Activated T-cell treated with anti-CD3 and anti-CD28 coated beads, Interleukin-2, amount 50 U/mL, for 1 hour (primary cell): ENCODE results near the gene STAG1.
"Not testable (repeated sequence)": the region's sequence is repeated elsewhere in the genome, so short reads cannot be mapped to it uniquely, and the experiment has no call there.

Source experiments
- DNase-seq: peaks from one replicate; pipeline ENCODE4 v3.0.0-alpha.2; 2020

The STAG1 gene

GRCh38 chr3:136490646-136491405, 261.4 kb downstream of the STAG1 start:
- no peak for DNase-seq

- no peak for DNase-seq
These were observed 266.4 kb downstream of the STAG1 start for GRCh38 chr3:136485777-136486176.

- DNase-seq: no peak
These were observed 275.9 kb downstream of the STAG1 start for GRCh38 chr3:136476280-136476679.

GRCh38 chr3:136474876-136475275, 277.3 kb downstream of the STAG1 start:
- not testable (repeated sequence) for DNase-seq

GRCh38 chr3:136473716-136474326, 278.4 kb downstream of the STAG1 start:
- DNase-seq: no peak

- no peak for DNase-seq
These were observed 286.9 kb downstream of the STAG1 start for GRCh38 chr3:136465296-136465695.

GRCh38 chr3:136464502-136464901, 287.7 kb downstream of the STAG1 start:
- no peak for DNase-seq

GRCh38 chr3:136463170-136463569, 289.0 kb downstream of the STAG1 start:
- no peak for DNase-seq

GRCh38 chr3:136457793-136458192, 294.4 kb downstream of the STAG1 start:
- no peak for DNase-seq

GRCh38 chr3:136456196-136456595, 296.0 kb downstream of the STAG1 start:
- no peak for DNase-seq

- DNase-seq: no peak
These were observed 307.6 kb downstream of the STAG1 start for GRCh38 chr3:136444581-136444980.

GRCh38 chr3:136437043-136437442, 315.1 kb downstream of the STAG1 start:
- DNase-seq: no peak

GRCh38 chr3:136434429-136434828, 317.7 kb downstream of the STAG1 start:
- no peak for DNase-seq

GRCh38 chr3:136432685-136433084, 319.5 kb downstream of the STAG1 start:
- no peak for DNase-seq

GRCh38 chr3:136428167-136428566, 324.0 kb downstream of the STAG1 start:
- no peak for DNase-seq

- no peak for DNase-seq
These were observed 324.9 kb downstream of the STAG1 start for GRCh38 chr3:136427236-136427635.

GRCh38 chr3:136414476-136414875, 337.7 kb downstream of the STAG1 start:
- no peak for DNase-seq

GRCh38 chr3:136412307-136412706, 339.9 kb downstream of the STAG1 start:
- no peak for DNase-seq

- DNase-seq: no peak
These were observed 342.6 kb downstream of the STAG1 start for GRCh38 chr3:136409549-136409948.

GRCh38 chr3:136404056-136404455, 348.1 kb downstream of the STAG1 start:
- DNase-seq: no peak

- DNase-seq: no peak
These were observed 355.3 kb downstream of the STAG1 start for GRCh38 chr3:136396916-136397315.

- DNase-seq: no peak
These were observed 361.6 kb downstream of the STAG1 start for GRCh38 chr3:136390574-136390973.

- no peak for DNase-seq
These were observed 365.1 kb downstream of the STAG1 start for GRCh38 chr3:136387031-136387430.

GRCh38 chr3:136385457-136385856, 366.7 kb downstream of the STAG1 start:
- DNase-seq: no peak

GRCh38 chr3:136381051-136381450, 371.1 kb downstream of the STAG1 start:
- DNase-seq: no peak
